GM19351 (cell line): ENCODE results near the gene SLC1A7.

Experiments used
- ATAC-seq: cut with Tn5 transposase; IDR thresholded peaks from one replicate; pipeline ENCODE4 v1.9.1; 2021; ENCODE audit warnings: mild to moderate bottlenecking, moderate library complexity; ENCODE audit not compliant: unreplicated experiment

The SLC1A7 gene

GRCh38 chr1:53134961-53135734 lies 7.3 kb downstream of the SLC1A7 start:
- ATAC-seq = no peak

GRCh38 chr1:53134042-53134485 lies 8.4 kb downstream of the SLC1A7 start:
- ATAC-seq = no peak

- no peak for ATAC-seq
Observed at GRCh38 chr1:53133261-53134041, 9.0 kb downstream of the SLC1A7 start.

- ATAC-seq = no peak
Observed at GRCh38 chr1:53132176-53132575, 10.3 kb downstream of the SLC1A7 start.

- no peak for ATAC-seq
Observed at GRCh38 chr1:53131590-53131938, 10.9 kb downstream of the SLC1A7 start.

- no peak for ATAC-seq
Observed at GRCh38 chr1:53130878-53131589, 11.4 kb downstream of the SLC1A7 start.

GRCh38 chr1:53130598-53130877 lies 11.9 kb downstream of the SLC1A7 start:
- ATAC-seq = no peak

GRCh38 chr1:53129891-53130597 lies 12.4 kb downstream of the SLC1A7 start:
- ATAC-seq = no peak

GRCh38 chr1:53128401-53128800 lies 14.0 kb downstream of the SLC1A7 start:
- no peak for ATAC-seq

GRCh38 chr1:53127546-53127945 lies 14.9 kb downstream of the SLC1A7 start:
- ATAC-seq = no peak

- ATAC-seq = no peak
Observed at GRCh38 chr1:53126495-53126894, 15.9 kb downstream of the SLC1A7 start.

- ATAC-seq = no peak
Observed at GRCh38 chr1:53125623-53126360, 16.6 kb downstream of the SLC1A7 start.

- no peak for ATAC-seq
Observed at GRCh38 chr1:53125122-53125521, 17.3 kb downstream of the SLC1A7 start.

GRCh38 chr1:53123453-53124140 lies 18.8 kb downstream of the SLC1A7 start:
- ATAC-seq = no peak

GRCh38 chr1:53122961-53123413 lies 19.5 kb downstream of the SLC1A7 start:
- no peak for ATAC-seq

- no peak for ATAC-seq
Observed at GRCh38 chr1:53122201-53122885, 20.1 kb downstream of the SLC1A7 start.

- no peak for ATAC-seq
Observed at GRCh38 chr1:53121319-53122172, 20.9 kb downstream of the SLC1A7 start.

GRCh38 chr1:53120659-53121058 lies 21.8 kb downstream of the SLC1A7 start:
- no peak for ATAC-seq
